ENCODE results near the gene MVK. TPM values are rescaled to one million over a fixed set of nuclear protein-coding genes. Genes with fewer than 3 reads are reported as not detected.

The MVK gene
- polyA plus RNA-seq, 1 of the 3 experiments (the other 2 are of a cell fraction), result 7.0 TPM

DNA sequence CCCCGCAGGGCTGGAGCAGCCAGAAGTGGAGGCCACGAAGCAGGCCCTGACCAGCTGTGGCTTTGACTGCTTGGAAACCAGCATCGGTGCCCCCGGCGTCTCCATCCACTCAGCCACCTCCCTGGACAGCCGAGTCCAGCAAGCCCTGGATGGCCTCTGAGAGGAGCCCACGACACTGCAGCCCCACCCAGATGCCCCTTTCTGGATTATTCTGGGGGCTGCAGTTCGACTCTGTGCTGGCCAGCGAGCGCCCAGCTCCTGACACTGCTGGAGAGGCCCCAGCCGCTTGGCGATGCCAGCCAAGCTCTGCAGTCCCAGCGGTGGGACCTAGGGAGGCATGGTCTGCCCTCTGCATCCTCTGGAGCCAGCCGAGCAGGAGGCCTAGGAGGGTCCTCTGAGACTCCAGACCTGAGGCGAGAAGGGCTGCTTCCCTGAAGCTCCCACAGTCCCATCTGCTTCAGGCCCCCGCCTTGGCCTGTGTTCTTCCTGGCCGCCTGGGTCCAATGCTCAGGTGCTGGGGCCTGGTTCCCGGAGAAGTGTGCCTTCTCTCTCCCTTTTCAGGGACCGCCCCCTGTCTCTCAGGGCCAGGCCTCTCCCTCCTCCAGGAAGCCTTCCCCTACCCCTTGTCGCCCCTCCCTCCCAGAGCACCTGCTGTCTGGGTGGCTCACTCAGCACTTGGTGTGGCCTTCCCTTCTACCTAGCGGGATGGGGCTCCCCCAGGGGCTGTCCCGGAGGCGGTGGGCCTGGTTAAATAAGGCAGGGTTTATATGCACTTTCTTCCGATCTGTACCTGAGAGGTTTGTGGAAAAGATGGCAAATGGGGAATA is 23.0 kb downstream of the MVK start:
- Histone ChIP-seq H3K4me3 (ENCODE audit: low read depth in 2 of 2, low read length in 1 of 2) (no peak overlapping the region), H4K20me1 (ENCODE audit: insufficient read depth) (no peaks in the 10 kb centered on the region), H3K36me3 (replicated peaks in 1 of 2; ENCODE audit: control insufficient read depth in 1 of 2, insufficient read depth in 2 of 2, low read length in 1 of 2) (no peaks in the 10 kb centered on the region), H2AFZ (ENCODE audit: low read depth) (no peak overlapping the region), H3K9me3 (no peaks in the 10 kb centered on the region), H3K79me2 (ENCODE audit: insufficient read depth) (no peaks in the 10 kb centered on the region), H3F3A (replicated peaks; ENCODE audit: insufficient read depth) (peaks cover 3% of the 10 kb centered on the region), H3K4me2 (no peak overlapping the region), H3K9me2 (no peaks in the 10 kb centered on the region), H3K9ac (no peak overlapping the region), H3K4me1 (ENCODE audit: control insufficient read depth in 1 of 2, insufficient read depth in 2 of 2, low read depth in 1 of 2, low read length in 1 of 2) (peaks cover 0 to 37% of the 10 kb centered on the region in 2 experiments; a peak in 2 of 4 replicates), H3K27me3 (ENCODE audit: insufficient read depth) (no peaks in the 10 kb centered on the region), H3K27ac (ENCODE audit: low read depth in 2 of 2, low read length in 1 of 2) (peak overlapping the region in 1 of 2 experiments; percentile 53; a peak in 2 of 4 replicates)
- ChIA-PET POLR2A (interaction anchor here (0.6 to 2.5 kb wide), 7 partner anchors 10 to 123 kb away, joined by 3 to 14 read pairs (median 6); no protein-coding TSS in a partner anchor), CTCF (interaction anchor here (0.7 to 14.2 kb wide), 53 partner anchors 10 to 835 kb away, joined by 3 to 175 read pairs (median 7); partner anchors contain the start of genes FAM222A, MVK and TRPV4)
- no peak for DNase-seq
- WGBS (ENCODE audit: low lambda C conversion rate), result 87% methylated on average over 15 of the region's 24 CpGs
- TF ChIP-seq, protein P1, sequence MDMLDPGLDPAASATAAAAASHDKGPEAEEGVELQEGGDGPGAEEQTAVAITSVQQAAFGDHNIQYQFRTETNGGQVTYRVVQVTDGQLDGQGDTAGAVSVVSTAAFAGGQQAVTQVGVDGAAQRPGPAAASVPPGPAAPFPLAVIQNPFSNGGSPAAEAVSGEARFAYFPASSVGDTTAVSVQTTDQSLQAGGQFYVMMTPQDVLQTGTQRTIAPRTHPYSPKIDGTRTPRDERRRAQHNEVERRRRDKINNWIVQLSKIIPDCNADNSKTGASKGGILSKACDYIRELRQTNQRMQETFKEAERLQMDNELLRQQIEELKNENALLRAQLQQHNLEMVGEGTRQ (IDR thresholded peaks at IDR 0.05; ENCODE audit: borderline replicate concordance, low read depth, low read length), result no peak
- no peak for TF ChIP-seq TAF1 (IDR thresholded peaks at IDR 0.05; ENCODE audit: borderline replicate concordance, low read depth, low read length)
- TF ChIP-seq GATA2 (CRISPR knock-in tag; IDR thresholded peaks at IDR 0.05), result no peak
- TF ChIP-seq MXI1 (IDR thresholded peaks at IDR 0.05; ENCODE audit: low read depth, low read length), result no peak
- no peak for TF ChIP-seq YY1 (IDR thresholded peaks at IDR 0.05; ENCODE audit: low read depth)
- TF ChIP-seq, protein P2, sequence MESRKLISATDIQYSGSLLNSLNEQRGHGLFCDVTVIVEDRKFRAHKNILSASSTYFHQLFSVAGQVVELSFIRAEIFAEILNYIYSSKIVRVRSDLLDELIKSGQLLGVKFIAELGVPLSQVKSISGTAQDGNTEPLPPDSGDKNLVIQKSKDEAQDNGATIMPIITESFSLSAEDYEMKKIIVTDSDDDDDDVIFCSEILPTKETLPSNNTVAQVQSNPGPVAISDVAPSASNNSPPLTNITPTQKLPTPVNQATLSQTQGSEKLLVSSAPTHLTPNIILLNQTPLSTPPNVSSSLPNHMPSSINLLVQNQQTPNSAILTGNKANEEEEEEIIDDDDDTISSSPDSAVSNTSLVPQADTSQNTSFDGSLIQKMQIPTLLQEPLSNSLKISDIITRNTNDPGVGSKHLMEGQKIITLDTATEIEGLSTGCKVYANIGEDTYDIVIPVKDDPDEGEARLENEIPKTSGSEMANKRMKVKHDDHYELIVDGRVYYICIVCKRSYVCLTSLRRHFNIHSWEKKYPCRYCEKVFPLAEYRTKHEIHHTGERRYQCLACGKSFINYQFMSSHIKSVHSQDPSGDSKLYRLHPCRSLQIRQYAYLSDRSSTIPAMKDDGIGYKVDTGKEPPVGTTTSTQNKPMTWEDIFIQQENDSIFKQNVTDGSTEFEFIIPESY (IDR thresholded peaks at IDR 0.05; ENCODE audit: borderline replicate concordance, low read depth), result no peak
- TF ChIP-seq MEF2A (IDR thresholded peaks at IDR 0.05; ENCODE audit: borderline replicate concordance, low read depth), result no peak
- no peak for TF ChIP-seq EP300 (IDR thresholded peaks at IDR 0.05; ENCODE audit: borderline replicate concordance in 1 of 2, low read depth in 1 of 2, low read length in 1 of 2)
- TF ChIP-seq CHD2 (IDR thresholded peaks at IDR 0.05; ENCODE audit: low read length, partially characterized antibody), result no peak
- no peak for TF ChIP-seq POLR2AphosphoS5 (IDR thresholded peaks at IDR 0.05; ENCODE audit: low read depth, low read length)
- TF ChIP-seq ELF1 (IDR thresholded peaks at IDR 0.05), result no peak
- TF ChIP-seq, protein P3, sequence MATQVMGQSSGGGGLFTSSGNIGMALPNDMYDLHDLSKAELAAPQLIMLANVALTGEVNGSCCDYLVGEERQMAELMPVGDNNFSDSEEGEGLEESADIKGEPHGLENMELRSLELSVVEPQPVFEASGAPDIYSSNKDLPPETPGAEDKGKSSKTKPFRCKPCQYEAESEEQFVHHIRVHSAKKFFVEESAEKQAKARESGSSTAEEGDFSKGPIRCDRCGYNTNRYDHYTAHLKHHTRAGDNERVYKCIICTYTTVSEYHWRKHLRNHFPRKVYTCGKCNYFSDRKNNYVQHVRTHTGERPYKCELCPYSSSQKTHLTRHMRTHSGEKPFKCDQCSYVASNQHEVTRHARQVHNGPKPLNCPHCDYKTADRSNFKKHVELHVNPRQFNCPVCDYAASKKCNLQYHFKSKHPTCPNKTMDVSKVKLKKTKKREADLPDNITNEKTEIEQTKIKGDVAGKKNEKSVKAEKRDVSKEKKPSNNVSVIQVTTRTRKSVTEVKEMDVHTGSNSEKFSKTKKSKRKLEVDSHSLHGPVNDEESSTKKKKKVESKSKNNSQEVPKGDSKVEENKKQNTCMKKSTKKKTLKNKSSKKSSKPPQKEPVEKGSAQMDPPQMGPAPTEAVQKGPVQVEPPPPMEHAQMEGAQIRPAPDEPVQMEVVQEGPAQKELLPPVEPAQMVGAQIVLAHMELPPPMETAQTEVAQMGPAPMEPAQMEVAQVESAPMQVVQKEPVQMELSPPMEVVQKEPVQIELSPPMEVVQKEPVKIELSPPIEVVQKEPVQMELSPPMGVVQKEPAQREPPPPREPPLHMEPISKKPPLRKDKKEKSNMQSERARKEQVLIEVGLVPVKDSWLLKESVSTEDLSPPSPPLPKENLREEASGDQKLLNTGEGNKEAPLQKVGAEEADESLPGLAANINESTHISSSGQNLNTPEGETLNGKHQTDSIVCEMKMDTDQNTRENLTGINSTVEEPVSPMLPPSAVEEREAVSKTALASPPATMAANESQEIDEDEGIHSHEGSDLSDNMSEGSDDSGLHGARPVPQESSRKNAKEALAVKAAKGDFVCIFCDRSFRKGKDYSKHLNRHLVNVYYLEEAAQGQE (IDR thresholded peaks at IDR 0.05; ENCODE audit: low read depth, low read length), result no peak
- no peak for TF ChIP-seq SMC3 (IDR thresholded peaks at IDR 0.05; ENCODE audit: low read depth, low read length)
- TF ChIP-seq RAD21 (IDR thresholded peaks at IDR 0.05; ENCODE audit: low read length), result no peak
- TF ChIP-seq EZH2phosphoT487 (IDR thresholded peaks at IDR 0.05; ENCODE audit: borderline replicate concordance, low read depth), result no peak
- TF ChIP-seq, protein P4, sequence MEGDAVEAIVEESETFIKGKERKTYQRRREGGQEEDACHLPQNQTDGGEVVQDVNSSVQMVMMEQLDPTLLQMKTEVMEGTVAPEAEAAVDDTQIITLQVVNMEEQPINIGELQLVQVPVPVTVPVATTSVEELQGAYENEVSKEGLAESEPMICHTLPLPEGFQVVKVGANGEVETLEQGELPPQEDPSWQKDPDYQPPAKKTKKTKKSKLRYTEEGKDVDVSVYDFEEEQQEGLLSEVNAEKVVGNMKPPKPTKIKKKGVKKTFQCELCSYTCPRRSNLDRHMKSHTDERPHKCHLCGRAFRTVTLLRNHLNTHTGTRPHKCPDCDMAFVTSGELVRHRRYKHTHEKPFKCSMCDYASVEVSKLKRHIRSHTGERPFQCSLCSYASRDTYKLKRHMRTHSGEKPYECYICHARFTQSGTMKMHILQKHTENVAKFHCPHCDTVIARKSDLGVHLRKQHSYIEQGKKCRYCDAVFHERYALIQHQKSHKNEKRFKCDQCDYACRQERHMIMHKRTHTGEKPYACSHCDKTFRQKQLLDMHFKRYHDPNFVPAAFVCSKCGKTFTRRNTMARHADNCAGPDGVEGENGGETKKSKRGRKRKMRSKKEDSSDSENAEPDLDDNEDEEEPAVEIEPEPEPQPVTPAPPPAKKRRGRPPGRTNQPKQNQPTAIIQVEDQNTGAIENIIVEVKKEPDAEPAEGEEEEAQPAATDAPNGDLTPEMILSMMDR (IDR thresholded peaks at IDR 0.05), result no peak
- TF ChIP-seq RFX5 (IDR thresholded peaks at IDR 0.05; ENCODE audit: low read length), result no peak
- TF ChIP-seq NRF1 (IDR thresholded peaks at IDR 0.05; ENCODE audit: low read depth, low read length), result no peak
- no peak for TF ChIP-seq TCF12 (IDR thresholded peaks at IDR 0.05)
- TF ChIP-seq, protein P5, sequence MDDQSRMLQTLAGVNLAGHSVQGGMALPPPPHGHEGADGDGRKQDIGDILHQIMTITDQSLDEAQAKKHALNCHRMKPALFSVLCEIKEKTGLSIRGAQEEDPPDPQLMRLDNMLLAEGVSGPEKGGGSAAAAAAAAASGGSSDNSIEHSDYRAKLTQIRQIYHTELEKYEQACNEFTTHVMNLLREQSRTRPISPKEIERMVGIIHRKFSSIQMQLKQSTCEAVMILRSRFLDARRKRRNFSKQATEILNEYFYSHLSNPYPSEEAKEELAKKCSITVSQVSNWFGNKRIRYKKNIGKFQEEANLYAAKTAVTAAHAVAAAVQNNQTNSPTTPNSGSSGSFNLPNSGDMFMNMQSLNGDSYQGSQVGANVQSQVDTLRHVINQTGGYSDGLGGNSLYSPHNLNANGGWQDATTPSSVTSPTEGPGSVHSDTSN (IDR thresholded peaks at IDR 0.05), result no peak
